ENCODE measurements around the gene TBC1D16. TPM values are rescaled to one million over a fixed set of nuclear protein-coding genes. Genes with fewer than 3 reads are reported as not detected.

TBC1D16 gene
- total and polyA plus RNA-seq, 2 donors (not counting 1 experiment from before 2014, with no cell fraction given): 8.3 to 30.4 TPM

DNA sequence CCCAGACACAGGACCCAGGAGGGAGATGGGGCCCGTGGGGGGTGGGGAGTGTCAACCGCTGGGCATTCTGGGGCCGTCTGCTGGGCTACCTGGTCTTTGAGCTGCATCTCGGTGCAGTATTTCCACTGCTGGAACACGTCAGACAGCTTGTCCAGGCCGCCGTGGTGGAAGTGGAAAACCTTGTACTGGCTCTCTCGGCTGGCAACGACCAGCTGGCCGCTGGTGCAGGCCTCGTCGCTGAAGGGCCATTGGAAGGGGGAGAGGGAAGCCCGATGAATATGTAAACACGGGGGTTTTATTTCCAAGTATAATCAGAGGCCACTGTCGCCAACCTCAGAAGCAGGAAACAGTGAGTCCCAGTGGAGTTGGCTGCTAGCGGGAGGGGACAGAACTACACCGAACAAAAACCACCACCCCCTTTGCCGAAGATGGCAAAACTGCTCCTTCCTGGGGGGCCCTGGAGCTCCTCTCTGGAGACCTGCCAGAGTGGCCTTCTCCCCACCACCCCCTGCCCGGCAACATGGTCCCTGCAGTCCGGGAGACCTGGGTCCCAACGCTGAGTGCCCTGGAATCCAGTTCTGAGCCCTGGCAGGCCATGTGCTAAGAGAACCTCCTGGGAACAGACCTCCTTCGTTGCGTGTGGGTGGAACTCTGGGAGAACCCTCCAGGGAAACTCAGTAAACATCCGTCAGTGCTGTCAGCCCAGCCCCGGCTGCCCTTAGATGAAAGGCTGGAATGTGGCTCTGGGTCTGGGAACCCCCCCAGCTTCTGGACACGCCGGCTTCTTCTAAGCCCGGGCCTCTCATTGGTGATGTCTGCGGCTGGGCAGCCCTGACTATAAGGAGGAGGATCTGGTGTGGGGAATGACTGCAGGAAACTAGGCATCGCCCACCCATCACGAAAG, 84.1 kb downstream of the TBC1D16 start:
- Histone ChIP-seq H4K20me1 (ENCODE audit: control insufficient read depth, extremely low read depth, insufficient read depth, low read length) (no peaks in the 10 kb centered on the region), H3K27me3 (ENCODE audit: control insufficient read depth, insufficient read depth, low read length) (no peaks in the 10 kb centered on the region), H3K9ac (ENCODE audit: insufficient read depth, low read length) (peak overlapping the region; percentile 46), H3K4me3 (replicated peaks in 1 of 4; ENCODE audit: control extremely low read depth in 1 of 4, insufficient read depth in 1 of 4, low read depth in 3 of 4, low read length in 4 of 4) (no peak overlapping the region), H3K4me2 (ENCODE audit: extremely low read depth, insufficient read depth, low read length) (peak overlapping the region; percentile 48), H2AFZ (ENCODE audit: low read length) (peak overlapping the region; percentile 55), H3K36me3 (ENCODE audit: control insufficient read depth, insufficient read depth, low read length) (peaks cover 3% of the 10 kb centered on the region), H3K79me2 (ENCODE audit: control insufficient read depth, insufficient read depth, low read length) (no peaks in the 10 kb centered on the region), H3K27ac (ENCODE audit: insufficient read depth, low read length) (peak overlapping the region; percentile 73), H3K9me3 (ENCODE audit: control insufficient read depth, insufficient read depth, low read depth, low read length) (no peaks in the 10 kb centered on the region), H3K4me1 (ENCODE audit: control insufficient read depth, extremely low read depth, insufficient read depth, low read length) (peaks cover 21% of the 10 kb centered on the region)
- TF ChIP-seq, protein P1, sequence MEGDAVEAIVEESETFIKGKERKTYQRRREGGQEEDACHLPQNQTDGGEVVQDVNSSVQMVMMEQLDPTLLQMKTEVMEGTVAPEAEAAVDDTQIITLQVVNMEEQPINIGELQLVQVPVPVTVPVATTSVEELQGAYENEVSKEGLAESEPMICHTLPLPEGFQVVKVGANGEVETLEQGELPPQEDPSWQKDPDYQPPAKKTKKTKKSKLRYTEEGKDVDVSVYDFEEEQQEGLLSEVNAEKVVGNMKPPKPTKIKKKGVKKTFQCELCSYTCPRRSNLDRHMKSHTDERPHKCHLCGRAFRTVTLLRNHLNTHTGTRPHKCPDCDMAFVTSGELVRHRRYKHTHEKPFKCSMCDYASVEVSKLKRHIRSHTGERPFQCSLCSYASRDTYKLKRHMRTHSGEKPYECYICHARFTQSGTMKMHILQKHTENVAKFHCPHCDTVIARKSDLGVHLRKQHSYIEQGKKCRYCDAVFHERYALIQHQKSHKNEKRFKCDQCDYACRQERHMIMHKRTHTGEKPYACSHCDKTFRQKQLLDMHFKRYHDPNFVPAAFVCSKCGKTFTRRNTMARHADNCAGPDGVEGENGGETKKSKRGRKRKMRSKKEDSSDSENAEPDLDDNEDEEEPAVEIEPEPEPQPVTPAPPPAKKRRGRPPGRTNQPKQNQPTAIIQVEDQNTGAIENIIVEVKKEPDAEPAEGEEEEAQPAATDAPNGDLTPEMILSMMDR (conservative IDR thresholded peaks at IDR 0.05 in 1 of 2, IDR thresholded peaks at IDR 0.05 in 1 of 2; ENCODE audit: low read depth in 1 of 2, low read length in 2 of 2): no peak
- TF ChIP-seq EZH2 (IDR thresholded peaks at IDR 0.05; ENCODE audit: low read length, missing control alignments): no peak
- DNase-seq (ENCODE audit: low read depth in 2 of 2): peak; percentile 86 to 94

DNA sequence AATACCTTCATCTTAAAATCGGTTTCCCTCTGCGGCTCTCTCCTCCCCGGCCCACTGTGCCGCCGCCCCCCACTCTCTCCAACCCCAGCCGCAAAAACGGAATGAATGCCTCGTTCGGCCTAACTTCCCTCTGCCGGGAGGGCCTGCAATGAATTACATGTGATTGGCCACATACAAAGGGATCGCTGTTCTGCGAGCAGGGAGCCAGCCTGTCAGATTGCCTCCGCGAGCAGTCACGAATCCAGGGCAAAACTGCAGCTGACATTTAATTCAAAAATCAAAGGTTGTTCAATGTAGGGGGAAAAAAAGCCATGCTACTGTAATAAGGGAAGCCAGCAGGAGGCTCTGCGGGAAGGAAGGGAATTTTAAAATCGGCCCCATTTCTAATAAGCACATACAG, 84.9 kb downstream of the TBC1D16 start:
- H3K4me2 ChIP-seq (ENCODE audit: extremely low read depth, insufficient read depth, low read length): no peak overlapping the region
- no peaks in the 10 kb centered on the region for H3K79me2 ChIP-seq (ENCODE audit: control insufficient read depth, insufficient read depth, low read length)
- H3K9me3 ChIP-seq (ENCODE audit: control insufficient read depth, insufficient read depth, low read depth, low read length): no peaks in the 10 kb centered on the region
- H3K27me3 ChIP-seq (ENCODE audit: control insufficient read depth, insufficient read depth, low read length): no peaks in the 10 kb centered on the region
- no peak overlapping the region for H3K27ac ChIP-seq (ENCODE audit: insufficient read depth, low read length)
- no peak overlapping the region for H3K4me3 ChIP-seq (replicated peaks in 1 of 4; ENCODE audit: control extremely low read depth in 1 of 4, insufficient read depth in 1 of 4, low read depth in 3 of 4, low read length in 4 of 4)
- no peaks in the 10 kb centered on the region for H4K20me1 ChIP-seq (ENCODE audit: control insufficient read depth, extremely low read depth, insufficient read depth, low read length)
- H3K36me3 ChIP-seq (ENCODE audit: control insufficient read depth, insufficient read depth, low read length): peaks cover 3% of the 10 kb centered on the region
- no peak overlapping the region for H3K9ac ChIP-seq (ENCODE audit: insufficient read depth, low read length)
- peak in 1 of 2 donors; percentile 15 for DNase-seq (ENCODE audit: low read depth in 2 of 2)
- H3K4me1 ChIP-seq (ENCODE audit: control insufficient read depth, extremely low read depth, insufficient read depth, low read length): peaks cover 21% of the 10 kb centered on the region
- H2AFZ ChIP-seq (ENCODE audit: low read length): no peak overlapping the region
- TF ChIP-seq, protein P1 (conservative IDR thresholded peaks at IDR 0.05 in 1 of 2, IDR thresholded peaks at IDR 0.05 in 1 of 2; ENCODE audit: low read depth in 1 of 2, low read length in 2 of 2): peak in 1 of 2 donors; percentile 17
- TF ChIP-seq EZH2 (IDR thresholded peaks at IDR 0.05; ENCODE audit: low read length, missing control alignments): no peak

DNA sequence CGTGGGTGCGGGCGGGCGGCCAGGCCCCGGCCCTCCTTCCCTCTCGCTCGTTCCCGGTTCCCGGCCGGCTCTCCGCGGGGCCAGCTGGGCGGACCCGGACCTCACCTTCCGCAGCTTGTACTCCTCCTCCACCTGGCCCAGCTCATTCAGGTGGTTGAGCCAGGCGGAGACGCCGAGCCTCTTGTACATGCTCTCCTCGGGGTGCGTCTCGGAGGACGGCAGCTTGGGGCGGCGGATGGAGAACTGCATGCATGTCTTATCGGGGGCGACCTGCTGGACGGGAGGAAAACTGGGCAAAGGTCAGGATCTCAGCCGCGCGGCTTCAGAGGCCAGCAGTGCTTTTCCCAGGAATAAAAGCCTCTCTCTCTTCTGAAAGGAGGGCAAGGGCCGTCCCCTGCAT, 85.4 kb downstream of the TBC1D16 start:
- no peak for DNase-seq (ENCODE audit: low read depth in 2 of 2)
- H3K4me3 ChIP-seq (replicated peaks in 1 of 4; ENCODE audit: control extremely low read depth in 1 of 4, insufficient read depth in 1 of 4, low read depth in 3 of 4, low read length in 4 of 4): no peak overlapping the region
- H3K9ac ChIP-seq (ENCODE audit: insufficient read depth, low read length): no peak overlapping the region
- TF ChIP-seq EZH2 (IDR thresholded peaks at IDR 0.05; ENCODE audit: low read length, missing control alignments): no peak
- TF ChIP-seq, protein P1 (conservative IDR thresholded peaks at IDR 0.05 in 1 of 2, IDR thresholded peaks at IDR 0.05 in 1 of 2; ENCODE audit: low read depth in 1 of 2, low read length in 2 of 2): no peak
- H3K27ac ChIP-seq (ENCODE audit: insufficient read depth, low read length): no peak overlapping the region
- no peak overlapping the region for H3K4me2 ChIP-seq (ENCODE audit: extremely low read depth, insufficient read depth, low read length)
- H3K9me3 ChIP-seq (ENCODE audit: control insufficient read depth, insufficient read depth, low read depth, low read length): no peaks in the 10 kb centered on the region
- H3K27me3 ChIP-seq (ENCODE audit: control insufficient read depth, insufficient read depth, low read length): no peaks in the 10 kb centered on the region
- H3K36me3 ChIP-seq (ENCODE audit: control insufficient read depth, insufficient read depth, low read length): peaks cover 3% of the 10 kb centered on the region
- H2AFZ ChIP-seq (ENCODE audit: low read length): no peak overlapping the region
- no peaks in the 10 kb centered on the region for H3K79me2 ChIP-seq (ENCODE audit: control insufficient read depth, insufficient read depth, low read length)
- no peaks in the 10 kb centered on the region for H4K20me1 ChIP-seq (ENCODE audit: control insufficient read depth, extremely low read depth, insufficient read depth, low read length)
- H3K4me1 ChIP-seq (ENCODE audit: control insufficient read depth, extremely low read depth, insufficient read depth, low read length): peaks cover 21% of the 10 kb centered on the region
